ENCODE data around the gene COL13A1. TPM values are rescaled to one million over a fixed set of nuclear protein-coding genes. Genes with fewer than 3 reads are reported as not detected.

The COL13A1 gene
- total and polyA plus RNA-seq, 5 experiments from 2014 or later, result not detected

GRCh38 chr10:69881202-69881601, 79.5 kb downstream of the COL13A1 start:
- H3K4me3 Mint-ChIP-seq, result no peak overlapping the region
- peaks cover 0 to 40% (median 19%) of the 10 kb centered on the region in 5 donors for H3K27me3 Mint-ChIP-seq
- ATAC-seq (no peak), DNase-seq (no peak)
- no peaks in the 10 kb centered on the region for H3K36me3 Mint-ChIP-seq
- no peaks in the 10 kb centered on the region for H3K9me3 Mint-ChIP-seq
- H3K4me1 Mint-ChIP-seq, result no peaks in the 10 kb centered on the region
- H3K27ac Mint-ChIP-seq, result no peak overlapping the region
- POLR2A ChIA-PET, result no interaction called here

GRCh38 chr10:69883310-69884023, 81.8 kb downstream of the COL13A1 start:
- Mint-ChIP-seq H3K27me3 (peaks cover 0 to 40% (median 19%) of the 10 kb centered on the region in 5 donors), H3K27ac (peak overlapping the region in 1 of 10 donors; percentile 78), H3K36me3 (no peaks in the 10 kb centered on the region), H3K4me3 (no peak overlapping the region), H3K9me3 (no peaks in the 10 kb centered on the region), H3K4me1 (no peaks in the 10 kb centered on the region)
- ATAC-seq (no peak), DNase-seq (no peak)
- POLR2A ChIA-PET, result interaction anchor here (1.0 kb wide), 1 partner anchor 31 kb away, joined by 3 read pairs; no protein-coding TSS in a partner anchor

- Mint-ChIP-seq H3K9me3 (no peaks in the 10 kb centered on the region), H3K27me3 (peaks cover 0 to 38% (median 19%) of the 10 kb centered on the region in 5 donors), H3K36me3 (no peaks in the 10 kb centered on the region), H3K27ac (no peak overlapping the region), H3K4me3 (no peak overlapping the region), H3K4me1 (no peaks in the 10 kb centered on the region)
- ATAC-seq (no peak), DNase-seq (no peak)
- POLR2A ChIA-PET, result interaction anchor here (1.0 kb wide), 1 partner anchor 31 kb away, joined by 3 read pairs; no protein-coding TSS in a partner anchor
Observed at GRCh38 chr10:69884024-69884367, 82.3 kb downstream of the COL13A1 start.

- ATAC-seq, result no peak
- H3K9me3 Mint-ChIP-seq, result no peaks in the 10 kb centered on the region
- no peaks in the 10 kb centered on the region for H3K4me1 Mint-ChIP-seq
- no peak overlapping the region for H3K4me3 Mint-ChIP-seq
- no peaks in the 10 kb centered on the region for H3K36me3 Mint-ChIP-seq
- peaks cover 0 to 31% (median 19%) of the 10 kb centered on the region in 5 donors for H3K27me3 Mint-ChIP-seq
- no peak overlapping the region for H3K27ac Mint-ChIP-seq
- DNase-seq, result no peak
- POLR2A ChIA-PET, result interaction anchor here (1.0 kb wide), 1 partner anchor 30 kb away, joined by 3 read pairs; no protein-coding TSS in a partner anchor
Observed at GRCh38 chr10:69884686-69885085, 83.0 kb downstream of the COL13A1 start.

- H3K36me3 Mint-ChIP-seq, result no peaks in the 10 kb centered on the region
- POLR2A ChIA-PET, result no interaction called here
- ATAC-seq (no peak), DNase-seq (no peak)
- H3K4me1 Mint-ChIP-seq, result no peaks in the 10 kb centered on the region
- H3K4me3 Mint-ChIP-seq, result no peak overlapping the region
- no peak overlapping the region for H3K27ac Mint-ChIP-seq
- no peaks in the 10 kb centered on the region for H3K9me3 Mint-ChIP-seq
- H3K27me3 Mint-ChIP-seq, result peaks cover 0 to 24% (median 13%) of the 10 kb centered on the region in 5 donors
Observed at GRCh38 chr10:69885379-69886013, 83.8 kb downstream of the COL13A1 start.

GRCh38 chr10:69888882-69889584, 87.3 kb downstream of the COL13A1 start:
- Mint-ChIP-seq H3K27me3 (peaks cover 0 to 2% (median 0%) of the 10 kb centered on the region in 5 donors), H3K9me3 (no peaks in the 10 kb centered on the region), H3K36me3 (no peaks in the 10 kb centered on the region), H3K4me1 (no peaks in the 10 kb centered on the region), H3K27ac (no peak overlapping the region), H3K4me3 (no peak overlapping the region)
- ATAC-seq, result no peak
- no peak for DNase-seq
- POLR2A ChIA-PET, result no interaction called here

- H3K27ac Mint-ChIP-seq, result no peak overlapping the region
- ATAC-seq, result no peak
- DNase-seq, result no peak
- no peak overlapping the region for H3K4me3 Mint-ChIP-seq
- no peaks in the 10 kb centered on the region for H3K9me3 Mint-ChIP-seq
- POLR2A ChIA-PET, result interaction anchor here (0.6 kb wide), 1 partner anchor 281 kb away, joined by 8 read pairs; no protein-coding TSS in a partner anchor
- peaks cover 0 to 2% (median 0%) of the 10 kb centered on the region in 5 donors for H3K27me3 Mint-ChIP-seq
- H3K4me1 Mint-ChIP-seq, result no peaks in the 10 kb centered on the region
- no peaks in the 10 kb centered on the region for H3K36me3 Mint-ChIP-seq
Observed at GRCh38 chr10:69890065-69890847, 88.5 kb downstream of the COL13A1 start.

GRCh38 chr10:69891057-69891617, 89.4 kb downstream of the COL13A1 start:
- POLR2A ChIA-PET, result interaction anchor here (0.6 kb wide), 1 partner anchor 280 kb away, joined by 8 read pairs; no protein-coding TSS in a partner anchor
- no peaks in the 10 kb centered on the region for H3K4me1 Mint-ChIP-seq
- H3K27ac Mint-ChIP-seq, result no peak overlapping the region
- H3K4me3 Mint-ChIP-seq, result no peak overlapping the region
- no peaks in the 10 kb centered on the region for H3K9me3 Mint-ChIP-seq
- H3K36me3 Mint-ChIP-seq, result no peaks in the 10 kb centered on the region
- ATAC-seq (no peak), DNase-seq (no peak)
- no peaks in the 10 kb centered on the region for H3K27me3 Mint-ChIP-seq

GRCh38 chr10:69892406-69892805, 90.7 kb downstream of the COL13A1 start:
- DNase-seq, result no peak
- Mint-ChIP-seq H3K27me3 (no peaks in the 10 kb centered on the region), H3K4me1 (no peaks in the 10 kb centered on the region), H3K36me3 (no peaks in the 10 kb centered on the region), H3K9me3 (no peaks in the 10 kb centered on the region), H3K27ac (no peak overlapping the region), H3K4me3 (no peak overlapping the region)
- ATAC-seq, result no peak
- POLR2A ChIA-PET, result interaction anchor here (0.6 kb wide), 1 partner anchor 180 kb away, joined by 7 read pairs; no protein-coding TSS in a partner anchor

GRCh38 chr10:69892816-69893215, 91.1 kb downstream of the COL13A1 start:
- DNase-seq (no peak), ATAC-seq (no peak)
- no peak overlapping the region for H3K4me3 Mint-ChIP-seq
- no peaks in the 10 kb centered on the region for H3K9me3 Mint-ChIP-seq
- no peaks in the 10 kb centered on the region for H3K4me1 Mint-ChIP-seq
- H3K36me3 Mint-ChIP-seq, result no peaks in the 10 kb centered on the region
- POLR2A ChIA-PET, result no interaction called here
- no peaks in the 10 kb centered on the region for H3K27me3 Mint-ChIP-seq
- no peak overlapping the region for H3K27ac Mint-ChIP-seq

- no peaks in the 10 kb centered on the region for H3K4me1 Mint-ChIP-seq
- POLR2A ChIA-PET, result no interaction called here
- H3K27ac Mint-ChIP-seq, result no peak overlapping the region
- no peaks in the 10 kb centered on the region for H3K27me3 Mint-ChIP-seq
- no peak for DNase-seq
- no peaks in the 10 kb centered on the region for H3K36me3 Mint-ChIP-seq
- no peak overlapping the region for H3K4me3 Mint-ChIP-seq
- ATAC-seq, result no peak
- H3K9me3 Mint-ChIP-seq, result no peaks in the 10 kb centered on the region
Observed at GRCh38 chr10:69893271-69893900, 91.7 kb downstream of the COL13A1 start.

GRCh38 chr10:69894156-69894555, 92.5 kb downstream of the COL13A1 start:
- ATAC-seq (no peak), DNase-seq (no peak)
- H3K27me3 Mint-ChIP-seq, result no peaks in the 10 kb centered on the region
- H3K4me1 Mint-ChIP-seq, result no peaks in the 10 kb centered on the region
- no peak overlapping the region for H3K27ac Mint-ChIP-seq
- no peaks in the 10 kb centered on the region for H3K36me3 Mint-ChIP-seq
- no peaks in the 10 kb centered on the region for H3K9me3 Mint-ChIP-seq
- POLR2A ChIA-PET, result no interaction called here
- no peak overlapping the region for H3K4me3 Mint-ChIP-seq
